NCI-H2171 treated with DMSO at 0.1 percent for 48 hours (cell line): Measurements from ENCODE around the gene TRIM44.

Experiments
- DNase-seq: peaks from one replicate; lab custom pipeline; 2025; lab: John Stamatoyannopoulos, UW

Gene TRIM44

GRCh38 chr11:35671396-35672127 lies 9.0 kb downstream of the TRIM44 start:
- DNase-seq, result no peak

- no peak for DNase-seq
These were observed 10.0 kb downstream of the TRIM44 start for GRCh38 chr11:35672608-35673007.

- DNase-seq, result peak; percentile 34
These were observed 13.5 kb downstream of the TRIM44 start for GRCh38 chr11:35675901-35676610.

- DNase-seq, result no peak
These were observed 14.0 kb downstream of the TRIM44 start for GRCh38 chr11:35676611-35676965.

- DNase-seq, result no peak
These were observed 15.3 kb downstream of the TRIM44 start for GRCh38 chr11:35677904-35678303.

- DNase-seq, result no peak
These were observed 15.9 kb downstream of the TRIM44 start for GRCh38 chr11:35678471-35678870.

GRCh38 chr11:35678975-35679374 lies 16.4 kb downstream of the TRIM44 start:
- no peak for DNase-seq

- peak; percentile 49 for DNase-seq
These were observed 17.9 kb downstream of the TRIM44 start for GRCh38 chr11:35680506-35680905.

GRCh38 chr11:35681163-35681767 lies 18.7 kb downstream of the TRIM44 start:
- DNase-seq, result peak; percentile 64

- peak; percentile 93 for DNase-seq
These were observed 19.9 kb downstream of the TRIM44 start for GRCh38 chr11:35682230-35683173.

GRCh38 chr11:35683728-35684339 lies 21.3 kb downstream of the TRIM44 start:
- no peak for DNase-seq

GRCh38 chr11:35688023-35688422 lies 25.4 kb downstream of the TRIM44 start:
- DNase-seq, result no peak

GRCh38 chr11:35689081-35689996 lies 26.8 kb downstream of the TRIM44 start:
- no peak for DNase-seq

- no peak for DNase-seq
These were observed 39.6 kb downstream of the TRIM44 start for GRCh38 chr11:35702126-35702525.

- no peak for DNase-seq
These were observed 46.8 kb downstream of the TRIM44 start for GRCh38 chr11:35709376-35709775.

- no peak for DNase-seq
These were observed 48.8 kb downstream of the TRIM44 start for GRCh38 chr11:35711173-35711910.

GRCh38 chr11:35711924-35712323 lies 49.3 kb downstream of the TRIM44 start:
- DNase-seq, result no peak

- DNase-seq, result no peak
These were observed 50.0 kb downstream of the TRIM44 start for GRCh38 chr11:35712533-35712932.

GRCh38 chr11:35714882-35715627 lies 52.5 kb downstream of the TRIM44 start:
- no peak for DNase-seq
